GM12865 (cell line): ENCODE results near the gene MED28.

ENCODE experiments used
- DNase-seq: peaks from one replicate; pipeline ENCODE4 v3.0.0; 2010; ENCODE audit warnings: low read depth
- H3K4me3 ChIP-seq: 2 replicates; pipeline ENCODE4 v1.5.1; 2011; ENCODE audit warnings: mild to moderate bottlenecking, low read depth, low read length, control low read depth
- CTCF ChIP-seq: IDR thresholded peaks from 2 replicates; pipeline ENCODE4 v1.5.1; 2011; ENCODE audit warnings: low read length, control low read depth, low read depth, inconsistent platforms; ENCODE audit not compliant: insufficient read depth; ENCODE audit errors: missing control alignments

Gene MED28

GRCh38 chr4:17577665-17578481 lies 36.6 kb upstream of the MED28 start:
- no peak for TF ChIP-seq CTCF
- DNase-seq: peak; percentile 40
- H3K4me3 ChIP-seq: peak overlapping the region; percentile 72

- TF ChIP-seq CTCF: no peak
- DNase-seq: peak; percentile 59
- peak overlapping the region; percentile 72 for H3K4me3 ChIP-seq
These were observed 36.0 kb upstream of the MED28 start for GRCh38 chr4:17578482-17578891.

GRCh38 chr4:17580969-17581368 lies 33.5 kb upstream of the MED28 start:
- TF ChIP-seq CTCF: no peak
- H3K4me3 ChIP-seq: no peak overlapping the region
- no peak for DNase-seq

GRCh38 chr4:17583276-17583675 lies 31.2 kb upstream of the MED28 start:
- no peak overlapping the region for H3K4me3 ChIP-seq
- no peak for TF ChIP-seq CTCF
- DNase-seq: no peak

- TF ChIP-seq CTCF: no peak
- DNase-seq: no peak
These were observed 30.5 kb upstream of the MED28 start for GRCh38 chr4:17583941-17584340.

GRCh38 chr4:17584521-17585213 lies 29.8 kb upstream of the MED28 start:
- no peak overlapping the region for H3K4me3 ChIP-seq
- TF ChIP-seq CTCF: no peak
- DNase-seq: no peak

More at GRCh38 chr4:17583941-17584340, 30.5 kb upstream of the MED28 start:
- H3K4me3 ChIP-seq: no peak overlapping the region
